Right lobe of liver (tissue), 4 donors: ENCODE data around the gene RSBN1L.

Experiments used
- POLR2A ChIP-seq: fragments of 450-650 bp; IDR thresholded peaks from one replicate; pipeline ENCODE4 v1.6.1; 2017; ENCODE audit warnings: antibody characterized with exemption, mild to moderate bottlenecking
- TF ChIP-seq, protein P1 (sequence below), 4 donors: fragments of 200-600 bp in 3 of 4; fragments of 450-650 bp in 1 of 4; IDR thresholded peaks; one replicate each; pipeline versions ENCODE4 v1.5.1 to v1.8.0; 2016 to 2022; ENCODE audit warnings: antibody characterized with exemption in 4 of 4, mild to moderate bottlenecking in 2 of 4
- donor health status: DM: no; HTN: no; CAD: no.
- donor health status: DM: no; HTN: no; CAD: no.
- donor health status: DM: no; HTN: yes; CAD: no.

DNA sequence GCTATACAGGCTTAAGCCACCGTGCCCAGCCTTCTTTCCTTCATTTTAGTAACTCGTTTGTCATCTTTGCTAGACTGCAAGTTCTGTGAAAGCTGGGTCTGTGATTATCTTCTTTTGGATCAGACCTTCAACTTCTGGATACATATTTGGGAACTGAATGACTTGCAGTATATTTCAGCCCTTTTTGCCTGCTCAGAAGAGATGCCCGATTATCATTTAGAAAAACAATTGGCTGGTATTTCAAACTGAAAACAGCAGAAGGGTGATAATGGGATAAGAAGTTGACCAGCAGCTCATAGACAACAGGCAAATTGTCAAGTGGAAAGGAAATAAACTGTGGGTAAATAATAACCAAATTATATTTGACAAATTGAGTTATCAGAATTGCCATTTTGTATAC lies 14.6 kb downstream of the RSBN1L start:
- TF ChIP-seq, protein P1, sequence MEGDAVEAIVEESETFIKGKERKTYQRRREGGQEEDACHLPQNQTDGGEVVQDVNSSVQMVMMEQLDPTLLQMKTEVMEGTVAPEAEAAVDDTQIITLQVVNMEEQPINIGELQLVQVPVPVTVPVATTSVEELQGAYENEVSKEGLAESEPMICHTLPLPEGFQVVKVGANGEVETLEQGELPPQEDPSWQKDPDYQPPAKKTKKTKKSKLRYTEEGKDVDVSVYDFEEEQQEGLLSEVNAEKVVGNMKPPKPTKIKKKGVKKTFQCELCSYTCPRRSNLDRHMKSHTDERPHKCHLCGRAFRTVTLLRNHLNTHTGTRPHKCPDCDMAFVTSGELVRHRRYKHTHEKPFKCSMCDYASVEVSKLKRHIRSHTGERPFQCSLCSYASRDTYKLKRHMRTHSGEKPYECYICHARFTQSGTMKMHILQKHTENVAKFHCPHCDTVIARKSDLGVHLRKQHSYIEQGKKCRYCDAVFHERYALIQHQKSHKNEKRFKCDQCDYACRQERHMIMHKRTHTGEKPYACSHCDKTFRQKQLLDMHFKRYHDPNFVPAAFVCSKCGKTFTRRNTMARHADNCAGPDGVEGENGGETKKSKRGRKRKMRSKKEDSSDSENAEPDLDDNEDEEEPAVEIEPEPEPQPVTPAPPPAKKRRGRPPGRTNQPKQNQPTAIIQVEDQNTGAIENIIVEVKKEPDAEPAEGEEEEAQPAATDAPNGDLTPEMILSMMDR (IDR thresholded peaks at IDR 0.05): no peak
- no peak for TF ChIP-seq POLR2A
